HG03571 (cell line): Measurements from ENCODE around the gene ZCWPW2.

Source experiments
- ATAC-seq: cut with Tn5 transposase; IDR thresholded peaks from one replicate; pipeline ENCODE4 v1.9.1; 2021; ENCODE audit not compliant: unreplicated experiment

Gene ZCWPW2

DNA sequence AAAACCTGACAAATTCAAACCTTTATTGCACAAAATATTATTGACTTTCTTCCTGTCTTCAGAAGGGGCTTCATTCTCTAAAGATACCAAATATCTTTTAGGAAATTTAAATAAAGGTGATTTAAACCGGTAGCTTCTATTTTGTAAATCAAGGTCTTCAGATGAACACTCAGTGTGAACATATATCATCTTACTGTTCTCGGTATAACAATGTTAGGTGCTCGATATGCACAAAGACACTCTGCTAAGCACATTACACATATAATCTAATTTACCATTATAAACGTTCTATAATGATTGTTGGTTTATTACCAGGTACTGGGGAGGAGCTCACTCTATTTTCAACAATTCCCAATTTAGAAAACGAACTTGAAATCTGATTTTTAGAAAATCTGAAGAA is 225.5 kb downstream of the ZCWPW2 start:
- ATAC-seq, result no peak

GRCh38 chr3:28575100-28575745 is 226.7 kb downstream of the ZCWPW2 start:
- ATAC-seq, result no peak
